ENCODE data around the gene NUDT14. TPM values are rescaled to one million over a fixed set of nuclear protein-coding genes. Genes with fewer than 3 reads are reported as not detected.

Gene NUDT14
- total RNA-seq, 4 donors from 2014 or later, result 11.0 to 22.3 (median 13.2) TPM; not detected in 1

DNA sequence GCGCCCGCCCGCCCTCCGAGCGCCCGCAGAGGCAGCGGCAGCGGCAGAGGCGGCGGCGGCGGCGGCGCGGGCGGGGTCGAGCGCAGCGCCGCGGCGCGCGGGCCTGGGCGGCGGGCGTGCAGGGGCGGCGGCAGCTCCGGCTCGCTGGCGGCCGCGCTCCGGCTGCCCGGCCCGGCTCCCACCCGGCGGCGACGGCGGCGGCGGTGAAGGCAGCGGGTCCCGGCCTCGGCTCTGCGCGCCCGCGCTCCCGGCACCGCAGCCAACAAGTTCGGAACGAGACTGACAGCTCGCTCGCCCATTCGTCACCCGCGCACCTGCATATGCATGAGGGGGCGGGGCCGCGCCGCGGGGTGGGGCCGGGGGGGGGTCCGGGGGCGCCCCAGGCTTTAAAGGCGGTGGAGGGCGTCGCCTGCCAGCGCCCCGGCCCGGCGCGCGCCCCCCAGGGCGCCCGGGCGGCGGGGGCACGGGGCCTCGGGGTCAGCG lies 12.6 kb downstream of the NUDT14 start, which contains the start of gene JAG2:
Gene JAG2 (minus strand): TSS at position 281 of the 483 bp plus-strand sequence. CDS start 356 bp downstream, outside the sequence.
- no peak within 1 kb of the TSS for H3K27ac ChIP-seq
- intact Hi-C loops (cut with DNase I; ENCODE audit: low total_unique reads), result no loop called here

DNA sequence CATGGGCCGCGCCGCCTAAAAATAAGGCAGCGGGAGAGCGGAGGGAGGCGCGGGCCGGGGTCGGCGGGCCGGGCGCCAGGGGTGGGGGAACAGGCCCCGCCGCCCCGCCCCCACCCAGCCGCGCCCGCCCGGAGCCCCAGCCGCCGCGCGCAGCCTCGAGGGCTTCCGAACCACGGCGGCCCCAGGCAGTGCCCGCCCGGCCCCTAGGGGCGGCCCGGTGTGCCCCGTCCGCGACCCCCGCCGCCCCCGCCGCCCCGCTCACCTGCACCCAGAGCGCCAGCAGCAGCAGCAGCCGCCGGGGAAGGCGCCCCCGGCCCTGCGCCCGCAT lies 13.1 kb downstream of the NUDT14 start:
- TF ChIP-seq, protein P1, sequence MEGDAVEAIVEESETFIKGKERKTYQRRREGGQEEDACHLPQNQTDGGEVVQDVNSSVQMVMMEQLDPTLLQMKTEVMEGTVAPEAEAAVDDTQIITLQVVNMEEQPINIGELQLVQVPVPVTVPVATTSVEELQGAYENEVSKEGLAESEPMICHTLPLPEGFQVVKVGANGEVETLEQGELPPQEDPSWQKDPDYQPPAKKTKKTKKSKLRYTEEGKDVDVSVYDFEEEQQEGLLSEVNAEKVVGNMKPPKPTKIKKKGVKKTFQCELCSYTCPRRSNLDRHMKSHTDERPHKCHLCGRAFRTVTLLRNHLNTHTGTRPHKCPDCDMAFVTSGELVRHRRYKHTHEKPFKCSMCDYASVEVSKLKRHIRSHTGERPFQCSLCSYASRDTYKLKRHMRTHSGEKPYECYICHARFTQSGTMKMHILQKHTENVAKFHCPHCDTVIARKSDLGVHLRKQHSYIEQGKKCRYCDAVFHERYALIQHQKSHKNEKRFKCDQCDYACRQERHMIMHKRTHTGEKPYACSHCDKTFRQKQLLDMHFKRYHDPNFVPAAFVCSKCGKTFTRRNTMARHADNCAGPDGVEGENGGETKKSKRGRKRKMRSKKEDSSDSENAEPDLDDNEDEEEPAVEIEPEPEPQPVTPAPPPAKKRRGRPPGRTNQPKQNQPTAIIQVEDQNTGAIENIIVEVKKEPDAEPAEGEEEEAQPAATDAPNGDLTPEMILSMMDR (IDR thresholded peaks at IDR 0.05), result no peak
- no peak for TF ChIP-seq POLR2A (IDR thresholded peaks at IDR 0.05)
- H3K4me3 ChIP-seq, result peak overlapping the region in 1 of 2 donors; percentile 20
- H3K27me3 ChIP-seq, result peaks cover 0 to 9% of the 10 kb centered on the region in 2 donors
- intact Hi-C loops (cut with DNase I; ENCODE audit: low total_unique reads), result no loop called here
- peaks cover 0 to 10% of the 10 kb centered on the region in 2 donors for H3K4me1 ChIP-seq
- DNase-seq, result no peak
- no peaks in the 10 kb centered on the region for H3K9me3 ChIP-seq
- H3K36me3 ChIP-seq, result no peaks in the 10 kb centered on the region
- no peak overlapping the region for H3K27ac ChIP-seq

More for the DNA sequence above, 12.6 kb downstream of the NUDT14 start, which contains the start of gene JAG2:
- Histone ChIP-seq H3K4me3 (peak within 1 kb of the TSS in 1 of 2 donors; percentile 20), H3K4me1 (peaks cover 0 to 10% of the 10 kb centered on the region in 2 donors), H3K9me3 (no peaks in the 10 kb centered on the region), H3K27me3 (peaks cover 0 to 9% of the 10 kb centered on the region in 2 donors), H3K36me3 (no peaks in the 10 kb centered on the region)
- TF ChIP-seq POLR2A (IDR thresholded peaks at IDR 0.05), result no peak
- TF ChIP-seq, protein P1 (IDR thresholded peaks at IDR 0.05), result no peak
- DNase-seq, result no peak

DNA sequence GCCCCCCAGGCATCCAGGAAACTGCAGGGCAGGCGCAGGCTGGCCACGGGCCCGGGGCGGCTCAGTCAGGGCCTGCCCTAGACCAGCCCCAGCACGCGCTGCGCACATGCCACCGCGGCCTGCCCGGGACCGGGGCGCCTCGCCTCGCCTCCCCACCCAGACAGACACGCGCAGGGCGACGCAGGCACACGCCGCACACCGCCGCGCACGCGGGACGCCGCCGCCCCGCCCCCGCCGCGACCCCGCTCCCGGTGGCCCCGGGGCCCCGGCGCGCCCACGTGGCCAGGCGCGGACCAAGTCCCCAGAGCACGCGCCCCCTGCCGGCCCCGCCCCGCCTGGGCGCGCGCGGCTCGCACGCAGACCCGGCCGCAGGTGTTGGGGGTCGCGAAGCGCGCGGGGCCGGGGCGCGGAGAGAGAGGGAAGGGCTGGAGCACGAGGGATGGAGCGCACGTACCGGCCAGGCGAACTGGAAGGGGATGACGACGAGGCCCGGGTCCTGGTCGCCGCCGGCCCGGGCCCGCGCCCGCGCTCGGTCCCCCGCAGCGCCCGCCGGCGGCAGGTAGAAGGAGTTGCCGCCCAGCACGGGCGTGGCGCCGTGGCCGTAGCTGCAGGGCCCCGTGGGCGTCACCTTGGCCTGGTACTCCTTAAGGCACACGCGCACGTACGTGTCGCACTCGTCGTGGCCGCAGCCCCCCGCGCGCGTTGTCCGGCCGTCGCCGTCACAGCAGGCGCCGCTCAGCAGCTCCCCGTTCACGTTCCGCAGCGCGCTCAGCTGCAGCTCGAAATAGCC lies 13.6 kb downstream of the NUDT14 start:
- no peaks in the 10 kb centered on the region for H3K36me3 ChIP-seq
- TF ChIP-seq, protein P1 (IDR thresholded peaks at IDR 0.05), result peak in 2 of 4 experiments; percentile 11 to 14
- no peak for TF ChIP-seq POLR2A (IDR thresholded peaks at IDR 0.05)
- intact Hi-C loops (cut with DNase I; ENCODE audit: low total_unique reads), result no loop called here
- no peaks in the 10 kb centered on the region for H3K9me3 ChIP-seq
- H3K27me3 ChIP-seq, result peaks cover 0 to 9% of the 10 kb centered on the region in 2 donors
- peak overlapping the region in 1 of 2 donors; percentile 20 for H3K4me3 ChIP-seq
- H3K27ac ChIP-seq, result no peak overlapping the region
- no peak for DNase-seq
- peaks cover 0 to 10% of the 10 kb centered on the region in 2 donors for H3K4me1 ChIP-seq

- DNase-seq, result no peak
- H3K4me1 ChIP-seq, result peaks cover 0 to 10% of the 10 kb centered on the region in 2 donors
- H3K36me3 ChIP-seq, result no peaks in the 10 kb centered on the region
- TF ChIP-seq, protein P1 (IDR thresholded peaks at IDR 0.05), result no peak
- peaks cover 0 to 9% of the 10 kb centered on the region in 2 donors for H3K27me3 ChIP-seq
- H3K27ac ChIP-seq, result no peak overlapping the region
- no peaks in the 10 kb centered on the region for H3K9me3 ChIP-seq
- no peak overlapping the region for H3K4me3 ChIP-seq
- intact Hi-C loops (cut with DNase I; ENCODE audit: low total_unique reads), result no loop called here
These were observed 14.4 kb downstream of the NUDT14 start for GRCh38 chr14:105166571-105167302.
